Mammary epithelial cell (primary cell): ENCODE results near the gene LOC101059915.

Experiments used
- EZH2 ChIP-seq: IDR thresholded peaks from 2 replicates; pipeline ENCODE4 v1.6.1; 2012; ENCODE audit warnings: low read length, inconsistent platforms, borderline replicate concordance
- TF ChIP-seq, protein P1 (sequence below), 2 donors: IDR thresholded peaks in 1 of 2; conservative IDR thresholded peaks in 1 of 2; 2 replicates each; pipeline ENCODE4 v1.5.1; 2011 to 2012; ENCODE audit warnings: inconsistent platforms in 2 of 2, low read length in 2 of 2, mild to moderate bottlenecking in 2 of 2, control low read depth in 1 of 2, low read depth in 1 of 2; ENCODE audit not compliant: insufficient read depth in 1 of 2; ENCODE audit errors: extremely low read depth in 1 of 2

DNA sequence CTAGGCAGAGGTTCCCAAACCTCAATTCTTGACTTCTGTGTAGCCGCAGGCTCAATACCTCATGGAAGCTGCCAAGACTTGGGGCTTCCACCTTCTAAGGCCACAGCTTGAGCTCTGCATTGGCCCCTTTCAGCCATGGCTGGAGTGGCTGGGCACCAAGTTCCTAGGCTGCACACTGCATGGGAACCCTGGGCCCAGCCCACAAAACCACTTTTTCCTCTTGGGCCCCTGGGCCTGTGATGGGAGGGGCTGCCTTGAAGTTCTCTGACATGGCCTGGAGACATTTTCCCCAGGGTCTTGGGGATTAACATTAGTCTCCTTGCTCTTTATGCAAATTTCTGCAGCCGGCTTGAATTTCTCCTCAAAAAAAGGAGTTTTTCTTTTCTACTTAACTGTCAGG, 14.0 kb upstream of the LOC101059915 start:
- TF ChIP-seq, protein P1, sequence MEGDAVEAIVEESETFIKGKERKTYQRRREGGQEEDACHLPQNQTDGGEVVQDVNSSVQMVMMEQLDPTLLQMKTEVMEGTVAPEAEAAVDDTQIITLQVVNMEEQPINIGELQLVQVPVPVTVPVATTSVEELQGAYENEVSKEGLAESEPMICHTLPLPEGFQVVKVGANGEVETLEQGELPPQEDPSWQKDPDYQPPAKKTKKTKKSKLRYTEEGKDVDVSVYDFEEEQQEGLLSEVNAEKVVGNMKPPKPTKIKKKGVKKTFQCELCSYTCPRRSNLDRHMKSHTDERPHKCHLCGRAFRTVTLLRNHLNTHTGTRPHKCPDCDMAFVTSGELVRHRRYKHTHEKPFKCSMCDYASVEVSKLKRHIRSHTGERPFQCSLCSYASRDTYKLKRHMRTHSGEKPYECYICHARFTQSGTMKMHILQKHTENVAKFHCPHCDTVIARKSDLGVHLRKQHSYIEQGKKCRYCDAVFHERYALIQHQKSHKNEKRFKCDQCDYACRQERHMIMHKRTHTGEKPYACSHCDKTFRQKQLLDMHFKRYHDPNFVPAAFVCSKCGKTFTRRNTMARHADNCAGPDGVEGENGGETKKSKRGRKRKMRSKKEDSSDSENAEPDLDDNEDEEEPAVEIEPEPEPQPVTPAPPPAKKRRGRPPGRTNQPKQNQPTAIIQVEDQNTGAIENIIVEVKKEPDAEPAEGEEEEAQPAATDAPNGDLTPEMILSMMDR (conservative IDR thresholded peaks at IDR 0.05 in 1 of 2, IDR thresholded peaks at IDR 0.05 in 1 of 2; ENCODE audit: extremely low read depth in 1 of 2, insufficient read depth in 1 of 2, low read depth in 1 of 2, low read length in 2 of 2): no peak
- no peak for TF ChIP-seq EZH2
